PFSK-1 (cell line): ENCODE results near the gene PRL.

ENCODE experiments used
- FOXP2 ChIP-seq: optimal IDR thresholded peaks from 2 replicates; pipeline ENCODE3; 2011; ENCODE audit warnings: borderline replicate concordance, control low read depth, inconsistent platforms; ENCODE audit not compliant: insufficient read depth; ENCODE audit errors: extremely low read length, extremely low read depth
- POLR2AphosphoS5 ChIP-seq: IDR thresholded peaks from 2 replicates; pipeline ENCODE4 v1.6.1; 2012; ENCODE audit warnings: low read depth, mild to moderate bottlenecking, control low read depth, low read length, moderate library complexity
- SIN3A ChIP-seq: IDR thresholded peaks from 2 replicates; pipeline ENCODE4 v1.6.1; 2012; ENCODE audit warnings: mild to moderate bottlenecking, low read length, moderate library complexity, borderline replicate concordance; ENCODE audit not compliant: insufficient read depth
- TAF1 ChIP-seq: IDR thresholded peaks from 2 replicates; pipeline ENCODE4 v1.6.1; 2012; ENCODE audit warnings: low read length, control low read depth, borderline replicate concordance; ENCODE audit not compliant: insufficient read depth
- TF ChIP-seq, protein P1 (sequence below), 2 experiments: IDR thresholded peaks; 2 replicates each; pipeline versions ENCODE4 v1.6.1 to v1.8.0; 2011 to 2012; ENCODE audit warnings: low read depth in 2 of 2, low read length in 2 of 2, control low read depth in 1 of 2, inconsistent platforms in 1 of 2, mild to moderate bottlenecking in 1 of 2, moderate library complexity in 1 of 2; ENCODE audit not compliant: insufficient read depth in 1 of 2

Gene PRL

DNA sequence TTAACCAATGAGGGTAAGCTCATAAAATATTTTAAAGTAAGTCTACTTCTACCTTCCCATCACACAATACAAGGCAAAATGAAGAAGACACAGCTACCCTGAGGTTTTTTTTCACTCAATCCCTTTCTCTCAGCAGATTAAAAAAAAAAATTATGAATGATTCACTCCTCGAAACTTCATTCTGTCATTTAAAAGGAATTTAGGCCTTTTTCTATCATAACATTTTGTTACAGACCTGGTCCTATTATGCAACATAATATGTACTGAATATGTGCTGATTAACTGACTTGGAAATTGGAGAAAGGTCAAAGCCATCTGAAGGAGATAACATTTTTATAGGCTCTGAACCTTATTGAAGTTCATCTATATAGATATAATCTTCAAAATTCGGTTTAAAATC lies 45.5 kb downstream of the PRL start:
- TF ChIP-seq POLR2AphosphoS5 = no peak
- no peak for TF ChIP-seq SIN3A
- no peak for TF ChIP-seq FOXP2
- no peak for TF ChIP-seq TAF1
- TF ChIP-seq, protein P1, sequence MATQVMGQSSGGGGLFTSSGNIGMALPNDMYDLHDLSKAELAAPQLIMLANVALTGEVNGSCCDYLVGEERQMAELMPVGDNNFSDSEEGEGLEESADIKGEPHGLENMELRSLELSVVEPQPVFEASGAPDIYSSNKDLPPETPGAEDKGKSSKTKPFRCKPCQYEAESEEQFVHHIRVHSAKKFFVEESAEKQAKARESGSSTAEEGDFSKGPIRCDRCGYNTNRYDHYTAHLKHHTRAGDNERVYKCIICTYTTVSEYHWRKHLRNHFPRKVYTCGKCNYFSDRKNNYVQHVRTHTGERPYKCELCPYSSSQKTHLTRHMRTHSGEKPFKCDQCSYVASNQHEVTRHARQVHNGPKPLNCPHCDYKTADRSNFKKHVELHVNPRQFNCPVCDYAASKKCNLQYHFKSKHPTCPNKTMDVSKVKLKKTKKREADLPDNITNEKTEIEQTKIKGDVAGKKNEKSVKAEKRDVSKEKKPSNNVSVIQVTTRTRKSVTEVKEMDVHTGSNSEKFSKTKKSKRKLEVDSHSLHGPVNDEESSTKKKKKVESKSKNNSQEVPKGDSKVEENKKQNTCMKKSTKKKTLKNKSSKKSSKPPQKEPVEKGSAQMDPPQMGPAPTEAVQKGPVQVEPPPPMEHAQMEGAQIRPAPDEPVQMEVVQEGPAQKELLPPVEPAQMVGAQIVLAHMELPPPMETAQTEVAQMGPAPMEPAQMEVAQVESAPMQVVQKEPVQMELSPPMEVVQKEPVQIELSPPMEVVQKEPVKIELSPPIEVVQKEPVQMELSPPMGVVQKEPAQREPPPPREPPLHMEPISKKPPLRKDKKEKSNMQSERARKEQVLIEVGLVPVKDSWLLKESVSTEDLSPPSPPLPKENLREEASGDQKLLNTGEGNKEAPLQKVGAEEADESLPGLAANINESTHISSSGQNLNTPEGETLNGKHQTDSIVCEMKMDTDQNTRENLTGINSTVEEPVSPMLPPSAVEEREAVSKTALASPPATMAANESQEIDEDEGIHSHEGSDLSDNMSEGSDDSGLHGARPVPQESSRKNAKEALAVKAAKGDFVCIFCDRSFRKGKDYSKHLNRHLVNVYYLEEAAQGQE (IDR thresholded peaks at IDR 0.05; ENCODE audit: insufficient read depth in 1 of 2, low read depth in 2 of 2, low read length in 2 of 2) = no peak

DNA sequence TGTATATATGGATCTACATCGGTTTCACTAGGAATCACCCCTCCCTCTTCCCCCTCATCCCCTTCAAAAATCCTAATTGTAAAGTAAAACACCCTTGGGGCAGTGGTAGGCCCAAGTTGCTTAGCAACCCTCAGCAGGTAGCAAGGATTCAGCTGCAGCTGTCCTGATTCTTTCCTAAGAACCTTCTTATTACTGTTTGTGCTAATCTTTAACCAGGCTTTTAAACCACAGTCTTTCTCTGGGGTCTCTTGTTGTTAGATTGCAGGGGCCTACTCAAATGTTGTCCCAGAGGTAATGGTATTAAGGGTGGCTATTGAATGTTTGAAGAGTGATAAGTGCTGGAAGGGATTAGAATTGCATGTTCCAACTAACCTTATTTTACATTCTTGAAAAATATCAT lies 46.4 kb downstream of the PRL start:
- TF ChIP-seq SIN3A (no peak), POLR2AphosphoS5 (no peak), TAF1 (no peak), FOXP2 (no peak)
- TF ChIP-seq, protein P1 (IDR thresholded peaks at IDR 0.05; ENCODE audit: insufficient read depth in 1 of 2, low read depth in 2 of 2, low read length in 2 of 2) = no peak

- TF ChIP-seq POLR2AphosphoS5 (no peak), SIN3A (no peak), FOXP2 (no peak), TAF1 (no peak)
- TF ChIP-seq, protein P1 (IDR thresholded peaks at IDR 0.05; ENCODE audit: insufficient read depth in 1 of 2, low read depth in 2 of 2, low read length in 2 of 2) = no peak
These were observed 47.0 kb downstream of the PRL start for GRCh38 chr6:22249711-22250350.

GRCh38 chr6:22248513-22249308 lies 48.1 kb downstream of the PRL start:
- TF ChIP-seq FOXP2 = no peak
- TF ChIP-seq, protein P1 (IDR thresholded peaks at IDR 0.05; ENCODE audit: insufficient read depth in 1 of 2, low read depth in 2 of 2, low read length in 2 of 2) = no peak
- TF ChIP-seq TAF1 = no peak
- no peak for TF ChIP-seq SIN3A
- TF ChIP-seq POLR2AphosphoS5 = no peak
